Panc1 (cell line): ENCODE results near the gene SLC48A1. TPM values are rescaled to one million over a fixed set of nuclear protein-coding genes. Genes with fewer than 3 reads are reported as not detected.

Experiments used
- ATAC-seq: fragments of 200-7000 bp; cut with Tn5 transposase; 2 replicates; pipeline ENCODE4 v1.9.1; 2020; ENCODE audit warnings: mild to moderate bottlenecking, moderate library complexity
- BruUV-seq: library from RNA; stranded (reverse); fragments of 400-500 nt; replicated peaks from 2 replicates; lab custom pipeline; 2021; lab: Mats Ljungman, UMichigan
- CTCF ChIA-PET: fragments of 300-600 bp; sonication (Branson Sonifier 250); formaldehyde crosslinking; loops from one replicate; lab custom pipeline; 2022; ENCODE audit warnings: antibody characterized with exemption; lab: Charles Lee
- POLR2A ChIA-PET: fragments of 300-600 bp; sonication (Branson Sonifier 250); formaldehyde crosslinking; loops from one replicate; lab custom pipeline; 2022; ENCODE audit warnings: antibody characterized with exemption; lab: Charles Lee
- DNase-seq: peaks from one replicate; pipeline ENCODE4 v3.0.0-alpha.2; 2010; ENCODE audit warnings: low read depth, low spot score
- H3K27ac ChIP-seq: 2 replicates; pipeline ENCODE4 v1.5.1; 2011; ENCODE audit warnings: mild to moderate bottlenecking, low read length, inconsistent platforms
- H3K27me3 ChIP-seq: fragments of 200-500 bp; sonication (Bioruptor generic); 2 replicates; pipeline ENCODE4 v1.6.0; 2014; ENCODE audit warnings: low read length, inconsistent platforms; ENCODE audit not compliant: control insufficient read depth, insufficient read depth
- H3K36me3 ChIP-seq: fragments of 200-500 bp; sonication (Bioruptor generic); 2 replicates; pipeline ENCODE4 v1.5.1; 2014; ENCODE audit warnings: inconsistent platforms, mild to moderate bottlenecking, low read length, moderate library complexity; ENCODE audit not compliant: control insufficient read depth, insufficient read depth
- H3K4me1 ChIP-seq: 2 replicates; pipeline ENCODE4 v1.5.1; 2011; ENCODE audit warnings: inconsistent platforms, mild to moderate bottlenecking, low read length, moderate library complexity; ENCODE audit not compliant: control insufficient read depth, insufficient read depth
- H3K4me3 ChIP-seq, 2 experiments: 2 replicates each; pipeline ENCODE4 v1.5.1; 2011 to 2012; ENCODE audit warnings: low read depth in 2 of 2, low read length in 2 of 2, mild to moderate bottlenecking in 2 of 2, inconsistent platforms in 1 of 2, moderate library complexity in 1 of 2
- H3K9me3 ChIP-seq: fragments of 200-500 bp; sonication (Bioruptor generic); 2 replicates; pipeline ENCODE4 v1.5.1; 2014; ENCODE audit warnings: low read depth, mild to moderate bottlenecking, inconsistent platforms, low read length, moderate library complexity; ENCODE audit not compliant: control insufficient read depth, insufficient read depth
- CTCF ChIP-seq: fragments of 450-650 bp; IDR thresholded peaks from 2 replicates; pipeline ENCODE4 v1.5.1; 2017; ENCODE audit warnings: mild to moderate bottlenecking
- POLR2AphosphoS5 ChIP-seq: IDR thresholded peaks from 2 replicates; pipeline ENCODE4 v1.6.1; 2012; ENCODE audit warnings: mild to moderate bottlenecking, low read depth, low read length, moderate library complexity
- REST ChIP-seq, 2 experiments: IDR thresholded peaks; 2 replicates each; pipeline ENCODE4 v1.6.1; 2011 to 2012; ENCODE audit warnings: low read depth in 2 of 2, control low read depth in 1 of 2, low read length in 1 of 2, mild to moderate bottlenecking in 1 of 2, moderate library complexity in 1 of 2; ENCODE audit not compliant: insufficient read depth in 1 of 2
- SIN3A ChIP-seq: IDR thresholded peaks from 2 replicates; pipeline ENCODE4 v1.6.1; 2012; ENCODE audit warnings: low read depth, mild to moderate bottlenecking, low read length, moderate library complexity, borderline replicate concordance; ENCODE audit not compliant: insufficient read depth
- TCF7L2 ChIP-seq: IDR thresholded peaks from 2 replicates; pipeline ENCODE4 v1.6.1; 2011; ENCODE audit warnings: mild to moderate bottlenecking, low read depth, low read length, inconsistent platforms
- in situ Hi-C: cut with HindIII; loops from 2 replicates; pipeline ENCODE4 v1.10.0; 2016; ENCODE audit warnings: low sequenced_read_pairs, low pct_unique_long_range_greater_than_20kb
- intact Hi-C: fragments of 100-400 bp; cut with micrococcal nuclease; formaldehyde crosslinking; loops from one replicate; pipeline ENCODE4 v1.10.0; 2022; ENCODE audit not compliant: unreplicated experiment
- total RNA-seq: library from RNA; stranded (reverse); gene quantifications from one replicate; pipeline ENCODE4 v1.2.1, GENCODE V29; 2021; ENCODE audit not compliant: unreplicated experiment

SLC48A1 gene
- total RNA-seq, 1 experiment from 2014 or later: 32.0 TPM

GRCh38 chr12:47785887-47786661 lies 13.0 kb downstream of the SLC48A1 start:
- ChIA-PET CTCF (interaction anchor here (1.0 kb wide), 1 partner anchor 45 kb away, joined by 3 read pairs; no protein-coding TSS in a partner anchor), POLR2A (no interaction called here)
- no peak for DNase-seq
- intact Hi-C loops: no loop called here
- no peaks in the 10 kb centered on the region for H3K4me1 ChIP-seq
- in situ Hi-C loops: no loop called here
- H3K27me3 ChIP-seq: no peaks in the 10 kb centered on the region
- H3K4me3 ChIP-seq: no peak overlapping the region
- BruUV-seq: no TSS peak
- no peak overlapping the region for H3K27ac ChIP-seq
- H3K9me3 ChIP-seq: no peaks in the 10 kb centered on the region
- ATAC-seq: no peak
- TF ChIP-seq CTCF (no peak), REST (IDR thresholded peaks at IDR 0.05; ENCODE audit: insufficient read depth in 1 of 2, low read depth in 2 of 2, low read length in 1 of 2) (no peak), TCF7L2 (no peak), POLR2AphosphoS5 (no peak), SIN3A (no peak)
- H3K36me3 ChIP-seq: peaks cover 7% of the 10 kb centered on the region

GRCh38 chr12:47786662-47787280 lies 13.7 kb downstream of the SLC48A1 start:
- Histone ChIP-seq H3K9me3 (no peaks in the 10 kb centered on the region), H3K4me3 (no peak overlapping the region), H3K4me1 (no peaks in the 10 kb centered on the region), H3K27me3 (no peaks in the 10 kb centered on the region), H3K27ac (no peak overlapping the region), H3K36me3 (peaks cover 7% of the 10 kb centered on the region)
- ChIA-PET CTCF (interaction anchor here (1.1 kb wide), 1 partner anchor 19 kb away, joined by 6 read pairs; no protein-coding TSS in a partner anchor), POLR2A (no interaction called here)
- intact Hi-C loops (no loop called here), in situ Hi-C loops (no loop called here)
- no TSS peak for BruUV-seq
- DNase-seq: no peak
- TF ChIP-seq TCF7L2: no peak
- no peak for TF ChIP-seq SIN3A
- ATAC-seq: no peak
